GM18867 (cell line): ENCODE measurements around the gene GYPB.
"Not testable (repeated sequence)": the region's sequence is repeated elsewhere in the genome, so short reads cannot be mapped to it uniquely, and the experiment has no call there.

Experiments
- ATAC-seq: cut with Tn5 transposase; IDR thresholded peaks from one replicate; pipeline ENCODE4 v1.9.1; 2021; ENCODE audit warnings: mild to moderate bottlenecking, moderate library complexity; ENCODE audit not compliant: unreplicated experiment

GYPB gene

GRCh38 chr4:144016057-144016605, 3.0 kb downstream of the GYPB start:
- not testable (repeated sequence) for ATAC-seq

GRCh38 chr4:144014808-144015207, 4.4 kb downstream of the GYPB start:
- ATAC-seq = no peak

GRCh38 chr4:144008602-144009001, 10.6 kb downstream of the GYPB start:
- not testable (repeated sequence) for ATAC-seq

GRCh38 chr4:144007960-144008359, 11.2 kb downstream of the GYPB start:
- ATAC-seq = not testable (repeated sequence)

- ATAC-seq = not testable (repeated sequence)
Measured at GRCh38 chr4:144006200-144006803, 12.9 kb downstream of the GYPB start.

GRCh38 chr4:144005558-144005953, 13.6 kb downstream of the GYPB start:
- not testable (repeated sequence) for ATAC-seq

- not testable (repeated sequence) for ATAC-seq
Measured at GRCh38 chr4:144004868-144005557, 14.2 kb downstream of the GYPB start.

- not testable (repeated sequence) for ATAC-seq
Measured at GRCh38 chr4:144003890-144004265, 15.3 kb downstream of the GYPB start.

GRCh38 chr4:144003205-144003889, 15.8 kb downstream of the GYPB start:
- not testable (repeated sequence) for ATAC-seq

- ATAC-seq = not testable (repeated sequence)
Measured at GRCh38 chr4:144000331-144000995, 18.7 kb downstream of the GYPB start.

- ATAC-seq = peak; percentile 73
Measured at GRCh38 chr4:143996193-143996592, 23.0 kb downstream of the GYPB start.

- ATAC-seq = not testable (repeated sequence)
Measured at GRCh38 chr4:143991761-143992160, 27.4 kb downstream of the GYPB start.

- not testable (repeated sequence) for ATAC-seq
Measured at GRCh38 chr4:143990717-143991116, 28.5 kb downstream of the GYPB start.

GRCh38 chr4:143986180-143986579, 33.0 kb downstream of the GYPB start:
- ATAC-seq = no peak

- ATAC-seq = peak; percentile 54
Measured at GRCh38 chr4:143980776-143981175, 38.4 kb downstream of the GYPB start.

- not testable (repeated sequence) for ATAC-seq
Measured at GRCh38 chr4:143975527-143975926, 43.7 kb downstream of the GYPB start.

GRCh38 chr4:143974021-143974420, 45.2 kb downstream of the GYPB start:
- not testable (repeated sequence) for ATAC-seq

- ATAC-seq = no peak
Measured at GRCh38 chr4:143961075-143961474, 58.1 kb downstream of the GYPB start.

GRCh38 chr4:143955306-143955705, 63.9 kb downstream of the GYPB start:
- not testable (repeated sequence) for ATAC-seq

GRCh38 chr4:143951458-143951972, 67.7 kb downstream of the GYPB start:
- not testable (repeated sequence) for ATAC-seq

GRCh38 chr4:143950967-143951366, 68.2 kb downstream of the GYPB start:
- ATAC-seq = not testable (repeated sequence)
